Large intestine (tissue), 3 donors: ENCODE measurements around the gene THBS1. TPM values are rescaled to one million over a fixed set of nuclear protein-coding genes. Genes with fewer than 3 reads are reported as not detected.
A peak's percentile ranks its signal among the peaks of the same experiment; 100 is the strongest.

Source experiments
- DNase-seq, 2 donors: peaks; one replicate each; pipeline versions ENCODE4 v3.0.0 to v3.0.0-alpha.2; 2013
- H3K27ac ChIP-seq: one replicate; pipeline ENCODE4 v1.5.1; 2013; ENCODE audit warnings: low read length
- H3K27me3 ChIP-seq: 2 replicates; pipeline ENCODE4 v1.6.1; 2013; ENCODE audit warnings: low read length; ENCODE audit not compliant: control insufficient read depth, insufficient read depth
- H3K36me3 ChIP-seq: 2 replicates; pipeline ENCODE4 v1.6.1; 2013; ENCODE audit warnings: low read length; ENCODE audit not compliant: control insufficient read depth, insufficient read depth
- H3K4me1 ChIP-seq: one replicate; pipeline ENCODE4 v1.6.1; 2013; ENCODE audit warnings: low read length; ENCODE audit not compliant: control insufficient read depth, insufficient read depth
- H3K4me3 ChIP-seq: one replicate; pipeline ENCODE4 v1.5.1; 2013; ENCODE audit warnings: low read length
- H3K9me3 ChIP-seq: one replicate; pipeline ENCODE4 v1.6.1; 2013; ENCODE audit warnings: mild to moderate bottlenecking, low read depth, low read length, moderate library complexity; ENCODE audit not compliant: control insufficient read depth
- WGBS: methylation state at CpG from one replicate; pipeline ENCODE4 v1.1.5; 2013; ENCODE audit warnings: low lambda C conversion rate; ENCODE audit not compliant: insufficient coverage; 5-methylcytosine and 5-hydroxymethylcytosine counted together
- polyA plus RNA-seq: library from polyadenylated mRNA; unstranded; fragments of 120-200 nt; gene quantifications from one replicate; pipeline ENCODE4 v1.2.1, GENCODE V29; 2013

Gene THBS1
- polyA plus RNA-seq, 1 donor: 34.0 TPM

DNA sequence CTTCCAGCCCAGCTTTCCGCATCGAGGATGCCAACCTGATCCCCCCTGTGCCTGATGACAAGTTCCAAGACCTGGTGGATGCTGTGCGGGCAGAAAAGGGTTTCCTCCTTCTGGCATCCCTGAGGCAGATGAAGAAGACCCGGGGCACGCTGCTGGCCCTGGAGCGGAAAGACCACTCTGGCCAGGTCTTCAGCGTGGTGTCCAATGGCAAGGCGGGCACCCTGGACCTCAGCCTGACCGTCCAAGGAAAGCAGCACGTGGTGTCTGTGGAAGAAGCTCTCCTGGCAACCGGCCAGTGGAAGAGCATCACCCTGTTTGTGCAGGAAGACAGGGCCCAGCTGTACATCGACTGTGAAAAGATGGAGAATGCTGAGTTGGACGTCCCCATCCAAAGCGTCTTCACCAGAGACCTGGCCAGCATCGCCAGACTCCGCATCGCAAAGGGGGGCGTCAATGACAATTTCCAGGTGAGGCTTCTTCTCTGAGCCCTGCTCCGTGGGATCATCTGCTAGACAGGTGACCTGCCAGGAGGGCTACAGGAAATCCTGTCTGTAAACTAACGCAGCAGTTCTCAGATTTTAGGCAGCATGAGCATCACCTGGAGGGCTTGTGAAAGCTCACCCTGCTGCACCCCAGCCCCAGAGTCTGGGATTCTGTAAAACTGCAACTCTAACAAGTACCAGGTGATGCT is 1.6 kb downstream of the THBS1 start:
- WGBS: no CpG with 5 or more reads among the region's 20 CpGs
- H3K4me3 ChIP-seq: peak overlapping the region; percentile 48
- H3K36me3 ChIP-seq: peaks cover 50% of the 10 kb centered on the region
- no peak overlapping the region for H3K27ac ChIP-seq
- peak in 1 of 2 donors; percentile 20 for DNase-seq
- peaks cover 18% of the 10 kb centered on the region for H3K4me1 ChIP-seq
- H3K9me3 ChIP-seq: peaks cover 13% of the 10 kb centered on the region
- no peaks in the 10 kb centered on the region for H3K27me3 ChIP-seq

DNA sequence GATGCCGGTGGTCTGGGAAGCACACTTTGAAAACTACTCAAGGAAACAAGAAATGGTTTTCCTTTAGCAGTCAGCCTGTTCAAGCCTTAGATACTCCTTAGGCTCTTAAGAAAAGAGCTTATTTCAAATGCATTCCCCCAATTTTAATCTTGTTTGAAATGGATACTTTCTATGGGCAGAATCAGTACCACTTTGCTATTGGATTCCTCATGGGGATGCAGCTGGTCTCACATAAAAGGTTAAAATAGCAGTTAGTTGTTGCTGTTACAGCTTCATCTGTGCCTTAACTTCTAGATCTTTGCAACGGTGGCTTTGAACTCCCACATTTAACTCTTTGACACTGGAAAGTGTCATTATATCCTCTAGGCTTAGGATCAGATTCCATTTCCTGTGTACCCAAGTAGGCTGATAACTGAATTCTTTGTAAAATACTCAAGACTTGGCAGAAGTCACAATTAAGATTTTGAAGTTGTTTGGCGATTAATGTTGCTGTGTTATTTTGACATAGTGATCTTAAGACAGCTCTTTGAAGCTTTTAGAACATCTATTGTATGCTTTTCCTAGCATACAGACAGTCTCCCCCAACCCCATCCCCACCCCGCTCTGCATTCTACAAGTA is 2.2 kb downstream of the THBS1 start:
- no peak overlapping the region for H3K27ac ChIP-seq
- peaks cover 56% of the 10 kb centered on the region for H3K36me3 ChIP-seq
- peak overlapping the region; percentile 48 for H3K4me3 ChIP-seq
- peaks cover 13% of the 10 kb centered on the region for H3K9me3 ChIP-seq
- no peaks in the 10 kb centered on the region for H3K27me3 ChIP-seq
- no peak for DNase-seq
- no CpG with 5 or more reads among the region's 4 CpGs for WGBS
- H3K4me1 ChIP-seq: peaks cover 18% of the 10 kb centered on the region

DNA sequence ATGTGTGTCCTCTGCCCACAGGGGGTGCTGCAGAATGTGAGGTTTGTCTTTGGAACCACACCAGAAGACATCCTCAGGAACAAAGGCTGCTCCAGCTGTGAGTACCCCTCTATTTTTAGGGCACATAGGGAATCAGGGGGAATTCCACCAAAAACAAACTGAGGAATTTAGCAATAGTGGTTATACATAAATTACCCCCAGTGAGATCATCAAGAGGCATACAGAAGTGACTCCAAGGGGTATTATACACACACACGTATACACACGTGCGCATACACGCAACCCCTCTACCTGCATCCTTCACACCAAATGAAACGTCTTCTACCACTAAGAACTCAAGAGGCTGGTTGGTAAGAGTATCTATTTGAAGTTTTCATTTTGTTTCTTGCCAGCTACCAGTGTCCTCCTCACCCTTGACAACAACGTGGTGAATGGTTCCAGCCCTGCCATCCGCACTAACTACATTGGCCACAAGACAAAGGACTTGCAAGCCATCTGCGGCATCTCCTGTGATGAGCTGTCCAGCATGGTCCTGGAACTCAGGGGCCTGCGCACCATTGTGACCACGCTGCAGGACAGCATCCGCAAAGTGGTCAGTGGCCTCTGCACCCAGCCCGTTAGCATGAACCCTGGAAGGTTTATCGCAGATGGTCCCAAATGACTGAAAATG is 2.9 kb downstream of the THBS1 start:
- peaks cover 18% of the 10 kb centered on the region for H3K4me1 ChIP-seq
- no peaks in the 10 kb centered on the region for H3K27me3 ChIP-seq
- no peak for DNase-seq
- no CpG with 5 or more reads among the region's 13 CpGs for WGBS
- H3K9me3 ChIP-seq: peaks cover 15% of the 10 kb centered on the region
- peaks cover 63% of the 10 kb centered on the region for H3K36me3 ChIP-seq
- no peak overlapping the region for H3K27ac ChIP-seq
- H3K4me3 ChIP-seq: peak overlapping the region; percentile 5

DNA sequence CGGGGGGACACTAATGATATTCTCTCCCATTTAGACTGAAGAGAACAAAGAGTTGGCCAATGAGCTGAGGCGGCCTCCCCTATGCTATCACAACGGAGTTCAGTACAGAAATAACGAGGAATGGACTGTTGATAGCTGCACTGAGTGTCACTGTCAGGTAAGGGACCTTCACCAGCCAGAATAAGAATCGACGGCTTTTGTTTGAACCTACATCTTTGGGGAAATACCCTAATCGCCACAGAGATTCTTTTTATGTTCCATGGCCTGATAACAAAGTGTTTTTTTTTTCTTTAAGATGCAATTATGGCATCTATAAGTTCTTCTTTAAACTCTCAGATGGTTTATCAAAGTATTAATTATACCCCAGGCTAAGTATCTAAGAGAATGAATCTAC is 3.4 kb downstream of the THBS1 start:
- DNase-seq: no peak
- WGBS: no CpG with 5 or more reads among the region's 7 CpGs
- no peak overlapping the region for H3K4me3 ChIP-seq
- no peaks in the 10 kb centered on the region for H3K27me3 ChIP-seq
- peaks cover 15% of the 10 kb centered on the region for H3K9me3 ChIP-seq
- H3K4me1 ChIP-seq: peaks cover 18% of the 10 kb centered on the region
- peaks cover 68% of the 10 kb centered on the region for H3K36me3 ChIP-seq
- no peak overlapping the region for H3K27ac ChIP-seq

DNA sequence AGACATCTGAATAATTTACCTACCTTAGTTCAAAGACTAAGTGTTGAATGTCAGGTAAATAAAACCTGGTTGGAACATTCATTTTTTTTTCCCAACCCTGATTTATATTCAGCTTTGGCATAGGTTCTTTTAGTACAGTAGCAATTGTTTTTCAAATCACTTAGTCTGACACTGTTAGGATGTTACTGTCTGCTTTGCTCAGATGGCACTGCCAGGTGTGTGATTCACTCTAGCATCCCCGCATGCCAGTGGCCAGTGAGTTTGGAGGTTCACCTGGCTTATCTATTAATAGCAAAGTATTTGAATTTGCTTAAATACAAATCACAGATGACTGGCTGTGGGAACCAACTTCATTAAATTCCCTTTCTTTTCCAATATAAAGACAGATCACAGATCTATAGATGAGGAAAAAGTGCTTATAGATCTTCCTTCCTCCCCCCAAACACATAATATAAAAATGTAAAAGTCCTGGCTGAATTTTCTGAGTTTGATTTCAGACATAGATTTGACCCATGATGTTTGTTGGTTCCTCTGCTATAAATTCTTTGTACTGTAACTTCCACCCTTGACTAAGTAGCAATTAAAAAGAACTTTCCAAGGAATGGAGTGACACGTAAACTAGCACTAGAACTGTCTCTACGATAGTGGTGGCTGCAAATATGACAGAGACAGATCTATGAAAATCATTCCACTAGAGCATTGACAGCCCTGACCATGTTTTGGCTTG is 3.9 kb downstream of the THBS1 start:
- Histone ChIP-seq H3K4me3 (no peak overlapping the region), H3K27me3 (no peaks in the 10 kb centered on the region), H3K36me3 (peaks cover 74% of the 10 kb centered on the region), H3K9me3 (peaks cover 15% of the 10 kb centered on the region), H3K4me1 (peaks cover 18% of the 10 kb centered on the region), H3K27ac (no peak overlapping the region)
- no peak for DNase-seq
- no CpG with 5 or more reads among the region's 3 CpGs for WGBS

DNA sequence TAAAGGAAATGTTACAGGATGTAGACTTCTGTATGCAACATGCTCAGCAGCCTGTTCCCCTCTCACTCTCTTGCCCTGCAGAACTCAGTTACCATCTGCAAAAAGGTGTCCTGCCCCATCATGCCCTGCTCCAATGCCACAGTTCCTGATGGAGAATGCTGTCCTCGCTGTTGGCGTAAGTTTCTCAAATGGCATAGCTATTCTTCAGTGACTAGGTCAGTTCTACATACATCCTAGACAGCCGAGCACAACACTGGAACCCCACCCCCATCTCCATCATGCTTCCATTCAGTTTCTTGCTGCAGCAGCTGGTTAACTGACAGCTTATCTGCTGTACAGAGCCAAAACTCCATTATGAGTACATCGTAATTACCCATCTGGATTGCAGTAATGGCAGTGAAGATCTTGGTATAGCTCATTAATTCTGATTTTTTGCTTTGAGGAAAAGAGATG is 4.5 kb downstream of the THBS1 start:
- WGBS: no CpG with 5 or more reads among the region's 4 CpGs
- Histone ChIP-seq H3K36me3 (peaks cover 79% of the 10 kb centered on the region), H3K9me3 (peaks cover 15% of the 10 kb centered on the region), H3K4me1 (peaks cover 18% of the 10 kb centered on the region), H3K27me3 (no peaks in the 10 kb centered on the region), H3K27ac (no peak overlapping the region), H3K4me3 (no peak overlapping the region)
- no peak for DNase-seq

DNA sequence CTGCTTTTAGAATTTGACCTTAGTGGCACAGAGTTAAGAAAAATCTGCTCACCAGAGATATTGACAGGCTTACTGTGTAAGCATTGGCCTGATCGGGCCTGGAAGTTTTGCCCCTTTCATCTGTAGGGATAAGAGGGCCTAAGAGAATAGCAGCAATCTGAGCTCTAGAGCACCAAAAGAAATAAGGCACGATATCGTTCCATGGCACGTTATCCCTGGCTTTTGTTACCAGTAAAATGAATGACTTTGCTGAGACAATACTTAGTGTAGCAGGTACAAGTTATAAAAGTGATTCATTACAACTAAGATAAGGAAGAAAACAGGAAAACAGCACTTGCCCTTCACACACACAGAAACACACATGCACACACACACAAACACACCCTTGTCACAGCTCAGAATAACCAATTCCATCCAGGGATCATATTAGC is 5.0 kb downstream of the THBS1 start:
- Histone ChIP-seq H3K9me3 (peaks cover 15% of the 10 kb centered on the region), H3K27me3 (no peaks in the 10 kb centered on the region), H3K36me3 (peaks cover 84% of the 10 kb centered on the region), H3K4me3 (no peak overlapping the region), H3K27ac (no peak overlapping the region), H3K4me1 (peaks cover 18% of the 10 kb centered on the region)
- WGBS: no CpG with 5 or more reads among the region's 4 CpGs
- DNase-seq: no peak

DNA sequence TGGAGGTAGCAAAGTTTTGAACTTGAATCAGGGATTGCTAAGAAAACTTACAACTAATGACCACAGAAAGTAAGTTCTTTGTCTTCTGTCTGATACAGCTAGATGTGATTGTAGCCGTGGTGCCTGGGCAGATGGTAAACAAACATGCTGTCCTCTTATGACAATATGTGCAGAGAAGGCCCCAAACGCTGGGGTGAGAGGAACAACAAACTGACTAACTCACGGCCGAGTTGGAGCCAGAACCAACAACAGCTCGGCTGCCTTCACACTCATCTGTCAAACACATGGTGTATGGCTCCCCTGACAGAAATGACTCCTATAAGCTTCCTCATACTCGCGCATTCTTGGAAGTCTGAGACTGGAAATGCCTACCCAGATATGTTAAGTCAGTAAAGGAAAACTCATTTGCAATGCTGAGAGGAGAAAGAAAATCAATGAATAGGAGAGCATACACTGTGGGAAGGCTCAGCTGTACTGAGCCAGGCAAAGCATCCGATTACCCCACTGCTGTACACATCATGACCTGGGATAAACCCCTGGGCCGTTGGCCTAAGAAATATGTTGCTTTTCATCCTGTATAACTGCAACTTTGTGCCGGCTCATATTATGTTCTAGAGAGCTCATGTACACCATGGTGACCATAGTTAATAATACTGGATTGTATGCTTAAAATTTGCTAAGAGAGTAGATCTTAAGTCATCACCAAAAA is 5.7 kb downstream of the THBS1 start:
- H3K4me3 ChIP-seq: no peak overlapping the region
- H3K4me1 ChIP-seq: peaks cover 18% of the 10 kb centered on the region

DNA sequence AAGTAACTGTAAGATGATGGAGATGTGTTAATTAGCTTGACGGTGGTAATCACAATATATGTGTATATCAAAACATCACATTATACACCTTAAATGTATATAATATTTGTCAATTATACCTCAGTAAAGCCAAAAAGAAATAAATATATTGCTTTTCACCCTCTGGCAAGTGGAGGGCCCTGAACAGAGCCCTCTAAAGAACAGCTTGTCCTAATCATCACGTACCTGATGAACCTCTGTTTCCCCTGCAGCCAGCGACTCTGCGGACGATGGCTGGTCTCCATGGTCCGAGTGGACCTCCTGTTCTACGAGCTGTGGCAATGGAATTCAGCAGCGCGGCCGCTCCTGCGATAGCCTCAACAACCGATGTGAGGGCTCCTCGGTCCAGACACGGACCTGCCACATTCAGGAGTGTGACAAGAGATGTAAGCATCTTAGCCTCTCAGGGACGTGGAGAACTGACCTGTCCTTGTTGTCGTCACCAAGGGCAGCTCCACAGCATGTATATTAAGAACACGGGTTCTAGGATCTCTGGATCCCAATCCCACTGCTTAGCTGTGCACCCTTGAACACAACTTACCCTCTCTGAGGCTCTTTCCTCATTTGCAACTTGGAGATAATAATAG is 6.3 kb downstream of the THBS1 start:
- Histone ChIP-seq H3K9me3 (peaks cover 15% of the 10 kb centered on the region), H3K36me3 (peaks cover 90% of the 10 kb centered on the region), H3K4me1 (peaks cover 15% of the 10 kb centered on the region), H3K27ac (no peak overlapping the region), H3K27me3 (no peaks in the 10 kb centered on the region), H3K4me3 (no peak overlapping the region)
- WGBS: no CpG with 5 or more reads among the region's 17 CpGs
- DNase-seq: no peak

More for the DNA sequence above, 5.7 kb downstream of the THBS1 start:
- Histone ChIP-seq H3K27me3 (no peaks in the 10 kb centered on the region), H3K27ac (no peak overlapping the region), H3K9me3 (peaks cover 17% of the 10 kb centered on the region), H3K36me3 (peaks cover 90% of the 10 kb centered on the region)
- WGBS: no CpG with 5 or more reads among the region's 10 CpGs
- DNase-seq: no peak
